22Rv1 (cell line): ENCODE measurements around the gene FRMD4B.

ENCODE experiments used
- CTCF ChIP-seq: fragments of 450-650 bp; IDR thresholded peaks from 2 replicates; pipeline ENCODE4 v1.5.1; 2017; ENCODE audit warnings: mild to moderate bottlenecking
- ZFX ChIP-seq: fragments of 450-650 bp; IDR thresholded peaks from 2 replicates; pipeline ENCODE4 v1.6.1; 2017; ENCODE audit warnings: antibody characterized with exemption, borderline replicate concordance

- TF ChIP-seq CTCF (no peak), ZFX (no peak)
Measured at GRCh38 chr3:69197922-69198530, 187.9 kb downstream of the FRMD4B start.
